Measurements from ENCODE around the gene TBC1D16.

The TBC1D16 gene

GRCh38 chr17:79948945-79949655, 86.6 kb downstream of the TBC1D16 start:
- no peak for DNase-seq

- no peak for DNase-seq
Observed at GRCh38 chr17:79948406-79948944, 87.2 kb downstream of the TBC1D16 start.

- DNase-seq = no peak
Observed at GRCh38 chr17:79947351-79948031, 88.2 kb downstream of the TBC1D16 start.

- DNase-seq = no peak
Observed at GRCh38 chr17:79946352-79947231, 89.1 kb downstream of the TBC1D16 start.

GRCh38 chr17:79945591-79946255, 89.9 kb downstream of the TBC1D16 start:
- no peak for DNase-seq

- DNase-seq = no peak
Observed at GRCh38 chr17:79944821-79945391, 90.8 kb downstream of the TBC1D16 start.

- DNase-seq = no peak
Observed at GRCh38 chr17:79944251-79944812, 91.3 kb downstream of the TBC1D16 start.

- DNase-seq = no peak
Observed at GRCh38 chr17:79943347-79944241, 92.1 kb downstream of the TBC1D16 start.

GRCh38 chr17:79942591-79943346, 92.9 kb downstream of the TBC1D16 start:
- DNase-seq = peak; percentile 39

- no peak for DNase-seq
Observed at GRCh38 chr17:79942011-79942405, 93.7 kb downstream of the TBC1D16 start.

- DNase-seq = no peak
Observed at GRCh38 chr17:79941088-79942010, 94.3 kb downstream of the TBC1D16 start.

GRCh38 chr17:79940459-79941087, 95.1 kb downstream of the TBC1D16 start:
- no peak for DNase-seq

- DNase-seq = no peak
Observed at GRCh38 chr17:79939755-79940458, 95.8 kb downstream of the TBC1D16 start.

- no peak for DNase-seq
Observed at GRCh38 chr17:79939094-79939435, 96.6 kb downstream of the TBC1D16 start.

GRCh38 chr17:79938336-79939093, 97.2 kb downstream of the TBC1D16 start:
- DNase-seq = no peak

GRCh38 chr17:79937391-79938335, 98.0 kb downstream of the TBC1D16 start:
- DNase-seq = no peak

Measured in activated CD4-positive, alpha-beta T cell treated with anti-CD3 and anti-CD28 coated beads, Interleukin-2, Interleukin-6, amounts not matched to agents 100 ng/mL and 50 ng/mL, durations not matched to agents 16 hours and 8 hours (primary cell).